Activated naive CD4-positive, alpha-beta T cell treated with anti-CD3 and anti-CD28 coated beads, Interleukin-2, amount 50 U/mL, for 72 hours (primary cell): ENCODE measurements around the gene TCF20. TPM values are rescaled to one million over a fixed set of nuclear protein-coding genes. Genes with fewer than 3 reads are reported as not detected.

Experiments
- ATAC-seq, 2 donors: fragments of 150-1000 bp; cut with Tn5 transposase; 2 replicates each; pipeline ENCODE4 v1.10.0; 2021; ENCODE audit warnings: mild to moderate bottlenecking in 2 of 2, moderate library complexity in 2 of 2
- DNase-seq, 2 donors: peaks; one replicate each; pipeline ENCODE4 v3.0.0; 2021 to 2022; ENCODE audit warnings: low spot score in 2 of 2
- H3K27ac Mint-ChIP-seq, 2 donors: one replicate each; pipeline ENCODE4 v1.8.0; 2022; ENCODE audit warnings: mild to moderate bottlenecking in 2 of 2, mixed read lengths in 2 of 2
- H3K36me3 Mint-ChIP-seq, 2 donors: one replicate each; pipeline ENCODE4 v1.8.0; 2022; ENCODE audit warnings: mixed read lengths in 2 of 2
- H3K9me3 Mint-ChIP-seq, 2 donors: one replicate each; pipeline ENCODE4 v1.8.0; 2022; ENCODE audit warnings: mixed read lengths in 2 of 2
- total RNA-seq, 2 donors: library from RNA; stranded (reverse); gene quantifications; one replicate each; pipeline ENCODE4 v1.2.3, GENCODE V29; 2022

Gene TCF20
- total RNA-seq, 2 donors from 2014 or later, result 68.9 to 75.0 TPM

DNA sequence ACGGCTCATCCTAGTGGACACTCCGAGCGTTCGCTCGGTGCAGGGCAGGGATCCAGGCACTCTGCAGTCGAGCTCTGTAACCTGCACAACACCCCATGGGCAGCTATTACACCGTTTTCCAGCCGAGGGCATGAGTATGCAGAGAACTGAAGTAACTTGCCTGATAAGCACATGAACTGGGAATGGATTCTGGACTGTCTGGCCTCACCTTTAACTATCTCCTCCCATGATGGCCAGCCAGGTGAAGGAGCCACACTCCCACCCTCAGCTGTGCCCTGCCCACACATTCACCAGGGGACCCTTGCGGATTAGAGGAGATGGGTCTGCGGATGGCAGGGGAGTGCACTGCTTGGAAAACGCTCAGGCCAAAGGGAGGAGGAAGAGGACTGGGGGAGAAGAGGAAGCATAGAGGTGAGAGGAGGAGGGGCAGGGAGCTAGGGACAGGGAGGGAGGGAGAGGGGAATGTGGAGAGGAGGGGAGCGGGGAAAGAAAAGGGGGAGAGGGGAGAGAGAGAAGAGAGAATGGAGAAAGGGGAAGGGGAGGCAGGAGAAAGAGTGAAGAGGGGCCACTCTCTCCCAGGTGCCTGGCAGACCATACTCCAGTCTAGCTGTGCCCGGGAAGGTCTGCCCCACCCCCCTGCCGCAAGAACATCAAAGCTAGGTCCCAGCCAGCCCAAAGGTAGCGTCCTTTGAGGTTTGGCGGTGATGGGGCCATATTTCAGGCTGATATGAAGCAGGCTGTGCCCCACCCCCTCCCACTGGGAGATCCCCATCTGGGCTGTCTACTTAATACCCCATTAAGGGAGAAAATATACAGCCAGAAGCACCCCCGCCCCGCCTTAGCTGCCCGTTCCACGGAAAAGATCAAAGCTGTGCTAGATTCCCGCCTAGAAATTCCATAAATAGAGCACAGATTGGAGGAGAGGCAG is 33.2 kb upstream of the TCF20 start:
- Mint-ChIP-seq H3K36me3 (no peaks in the 10 kb centered on the region), H3K9me3 (no peaks in the 10 kb centered on the region), H3K27ac (peak overlapping the region in 1 of 2 donors; percentile 58)
- no peak for ATAC-seq
- DNase-seq, result no peak

DNA sequence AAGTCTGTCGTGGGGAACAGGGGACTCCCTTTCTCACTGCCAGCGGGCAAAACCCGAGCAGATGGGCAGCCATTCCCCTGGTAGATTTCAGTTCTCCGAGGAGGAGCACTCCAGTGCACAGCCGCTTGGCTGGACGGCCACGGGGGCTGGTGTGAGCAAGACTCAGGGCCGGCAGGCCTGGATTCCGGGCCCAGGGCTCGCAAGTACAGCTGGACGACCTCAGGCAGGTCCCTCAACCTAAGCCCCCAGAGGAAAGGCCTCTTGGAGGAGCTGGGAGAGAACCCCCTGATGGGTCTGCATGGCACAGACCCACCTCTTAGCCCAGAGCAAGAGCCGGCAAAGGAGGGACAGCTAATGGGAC is 31.3 kb upstream of the TCF20 start:
- no peaks in the 10 kb centered on the region for H3K36me3 Mint-ChIP-seq
- DNase-seq (no peak), ATAC-seq (no peak)
- no peaks in the 10 kb centered on the region for H3K9me3 Mint-ChIP-seq
- no peak overlapping the region for H3K27ac Mint-ChIP-seq

DNA sequence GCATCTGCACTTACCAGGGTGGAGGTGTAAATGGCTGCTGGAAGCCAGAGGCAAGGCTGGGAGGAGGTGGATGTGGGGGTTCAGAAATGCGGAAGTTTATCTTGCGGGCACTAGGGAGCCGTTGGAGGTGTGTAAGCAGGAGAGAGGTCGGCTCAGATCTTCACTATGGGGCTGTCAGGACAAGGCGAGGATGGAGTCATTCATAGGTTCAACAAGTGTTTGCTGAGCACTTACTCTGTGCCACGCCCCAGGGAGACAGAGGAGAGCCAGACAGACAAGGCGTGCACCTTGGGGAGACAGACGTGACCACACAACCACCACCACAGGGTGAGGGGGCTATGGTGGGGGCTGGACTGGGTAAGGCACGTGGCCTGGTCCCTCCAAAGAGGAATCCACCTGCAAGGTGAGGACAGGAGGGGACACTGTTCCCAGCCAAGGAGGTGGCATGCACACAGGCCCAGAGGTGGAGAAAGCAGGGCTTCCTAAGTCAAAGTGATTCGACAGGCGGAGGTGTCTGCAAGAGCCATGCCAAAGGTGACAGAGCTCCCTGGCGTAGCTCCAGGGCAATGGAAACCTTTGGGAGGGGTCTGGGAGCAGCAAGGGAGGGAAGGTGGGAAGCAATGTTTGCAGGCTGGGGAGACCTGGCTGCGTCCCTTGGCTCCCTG is 30.8 kb upstream of the TCF20 start:
- Mint-ChIP-seq H3K9me3 (no peaks in the 10 kb centered on the region), H3K27ac (peak overlapping the region; percentile 52 to 76), H3K36me3 (no peaks in the 10 kb centered on the region)
- ATAC-seq, result peak in 1 of 2 donors; percentile 32
- DNase-seq, result no peak

DNA sequence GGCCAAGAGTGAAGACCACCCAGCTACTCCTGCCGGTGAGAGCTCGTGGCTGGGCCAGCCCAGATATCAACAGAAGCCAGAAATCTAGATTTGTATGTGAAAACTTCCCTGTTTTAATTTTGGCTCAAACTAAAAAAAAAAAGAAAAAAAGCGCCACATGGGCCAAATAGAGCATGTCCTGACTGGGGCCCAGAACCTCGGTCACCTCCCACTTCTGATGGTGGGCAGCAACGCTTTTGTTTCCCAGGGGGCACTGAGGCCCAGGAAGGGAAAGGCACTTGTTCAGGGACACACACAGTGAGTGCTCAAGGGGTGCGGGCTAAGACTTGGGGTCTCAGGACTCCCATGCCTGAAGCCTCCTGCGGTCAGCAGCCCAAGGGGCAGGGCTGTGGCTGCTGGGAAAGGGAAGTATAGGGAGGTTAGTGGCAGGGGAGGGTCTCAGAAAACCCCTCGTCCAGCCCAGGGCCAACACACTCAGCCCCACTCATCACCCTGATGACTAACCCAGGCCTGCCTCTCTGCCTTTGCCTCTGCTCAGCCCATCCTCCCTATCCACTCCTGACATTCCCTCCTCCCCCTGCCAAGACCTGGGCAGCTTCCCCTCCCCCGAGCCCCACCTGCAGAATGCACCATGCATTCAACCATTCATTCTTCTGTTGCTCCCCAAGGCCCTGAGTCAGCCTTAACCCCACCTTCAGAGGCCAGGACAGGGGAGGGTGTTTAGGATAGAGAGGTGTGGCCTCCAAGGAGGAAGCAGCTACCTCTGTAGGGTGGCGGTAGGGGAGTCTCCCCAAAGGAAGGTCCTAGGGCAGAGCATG is 30.0 kb upstream of the TCF20 start:
- ATAC-seq, result peak; percentile 85 to 87
- peak overlapping the region; percentile 52 to 76 for H3K27ac Mint-ChIP-seq
- DNase-seq, result peak in 1 of 2 donors; percentile 36
- H3K36me3 Mint-ChIP-seq, result no peaks in the 10 kb centered on the region
- H3K9me3 Mint-ChIP-seq, result no peaks in the 10 kb centered on the region

DNA sequence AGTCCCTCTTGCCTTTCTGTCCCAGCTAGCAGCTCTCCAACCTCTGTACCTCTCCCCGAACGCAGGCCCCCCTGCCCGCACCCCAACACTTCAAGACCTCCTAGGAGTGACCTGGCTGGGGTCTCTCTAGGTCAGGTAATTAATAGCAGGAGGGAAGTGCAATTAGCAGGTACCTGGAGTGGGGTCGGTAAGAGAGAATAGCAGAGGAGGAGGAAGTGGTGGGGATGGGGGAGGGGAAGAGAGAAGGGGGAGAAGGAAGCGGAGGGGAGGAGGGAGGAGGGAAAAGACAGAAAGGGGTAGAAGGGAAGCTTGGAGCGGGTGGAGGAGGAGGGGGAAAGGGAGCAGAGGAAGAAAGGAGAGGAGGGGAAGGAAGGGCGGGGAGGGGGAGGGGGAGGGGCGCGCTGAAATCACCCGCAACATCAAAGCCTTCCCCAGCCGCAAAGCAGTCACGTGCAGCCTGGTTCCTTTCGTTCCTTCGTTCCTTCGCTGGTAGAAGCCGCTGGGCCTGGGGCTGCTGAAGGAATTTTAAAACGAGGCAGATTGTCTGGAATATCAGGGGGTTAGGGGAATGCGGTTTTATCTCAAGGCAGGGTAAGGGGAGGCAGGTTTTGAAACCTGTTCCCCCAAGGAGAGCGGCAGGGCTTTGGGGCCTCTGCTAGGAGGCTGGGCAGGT is 29.3 kb upstream of the TCF20 start:
- H3K27ac Mint-ChIP-seq, result peak overlapping the region; percentile 9 to 76
- no peak for DNase-seq
- no peaks in the 10 kb centered on the region for H3K36me3 Mint-ChIP-seq
- no peaks in the 10 kb centered on the region for H3K9me3 Mint-ChIP-seq
- no peak for ATAC-seq

DNA sequence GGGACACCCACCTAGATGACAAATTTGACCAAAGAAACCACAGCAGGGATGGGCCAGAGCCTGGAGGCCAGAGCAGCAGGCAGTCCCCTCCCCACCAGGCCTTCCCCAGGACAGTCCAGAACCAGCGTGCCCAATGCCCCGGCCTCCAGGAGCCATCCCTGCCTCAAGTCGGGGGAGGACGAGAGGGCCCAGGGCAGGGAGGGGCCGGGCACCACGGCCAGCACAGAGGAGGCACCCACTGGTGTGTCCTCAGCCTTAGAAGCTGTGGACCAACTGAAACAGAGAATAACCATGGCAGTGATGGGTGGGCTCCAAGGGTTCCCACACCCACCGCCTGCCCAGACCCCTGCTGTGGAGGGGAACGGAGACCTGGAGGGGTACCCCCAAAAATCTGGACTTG is 28.3 kb upstream of the TCF20 start:
- DNase-seq (no peak), ATAC-seq (no peak)
- Mint-ChIP-seq H3K9me3 (no peaks in the 10 kb centered on the region), H3K27ac (no peak overlapping the region), H3K36me3 (no peaks in the 10 kb centered on the region)

DNA sequence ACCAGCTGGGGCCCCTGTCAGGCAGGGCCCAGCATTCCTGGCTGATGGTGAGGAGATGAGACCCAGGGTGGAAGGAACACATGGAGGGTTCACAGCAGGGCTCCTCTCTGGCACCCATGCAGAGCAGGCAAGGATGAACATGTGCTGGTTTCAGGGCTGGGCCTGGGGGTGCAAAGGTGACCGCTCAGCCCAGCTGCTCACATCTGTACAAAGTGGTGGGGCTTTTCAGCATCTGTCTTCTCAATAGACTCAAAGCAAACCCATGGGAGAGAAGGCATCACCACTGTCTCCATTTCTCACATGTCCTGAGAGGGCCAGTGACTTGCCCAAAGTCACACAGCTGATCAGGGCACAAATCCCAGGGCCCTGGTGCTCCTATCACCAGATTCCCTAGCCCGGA is 27.3 kb upstream of the TCF20 start:
- DNase-seq, result no peak
- H3K36me3 Mint-ChIP-seq, result no peaks in the 10 kb centered on the region
- H3K9me3 Mint-ChIP-seq, result no peaks in the 10 kb centered on the region
- peak overlapping the region in 1 of 2 donors; percentile 13 for H3K27ac Mint-ChIP-seq
- no peak for ATAC-seq

DNA sequence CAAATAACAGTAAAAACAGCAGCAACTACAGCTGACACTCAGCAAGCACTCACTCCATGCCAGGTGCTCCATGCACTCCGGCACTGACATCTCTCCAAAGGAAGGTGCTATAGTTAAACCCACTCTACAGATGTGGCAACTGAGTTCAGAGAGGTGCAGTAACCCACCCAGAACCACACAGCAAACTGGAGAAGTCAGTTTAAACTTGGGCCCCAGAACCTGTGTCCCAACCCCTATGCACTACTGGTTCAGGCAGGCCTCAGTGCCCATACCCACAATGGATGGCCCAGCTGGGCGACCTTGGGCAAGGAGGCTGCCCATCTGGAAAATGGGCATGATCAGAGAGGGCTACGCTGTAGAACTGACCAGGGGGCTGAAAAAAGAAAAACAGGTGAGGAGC is 26.4 kb upstream of the TCF20 start:
- no peak for DNase-seq
- Mint-ChIP-seq H3K36me3 (no peaks in the 10 kb centered on the region), H3K9me3 (no peaks in the 10 kb centered on the region), H3K27ac (peak overlapping the region; percentile 13 to 44)
- no peak for ATAC-seq

DNA sequence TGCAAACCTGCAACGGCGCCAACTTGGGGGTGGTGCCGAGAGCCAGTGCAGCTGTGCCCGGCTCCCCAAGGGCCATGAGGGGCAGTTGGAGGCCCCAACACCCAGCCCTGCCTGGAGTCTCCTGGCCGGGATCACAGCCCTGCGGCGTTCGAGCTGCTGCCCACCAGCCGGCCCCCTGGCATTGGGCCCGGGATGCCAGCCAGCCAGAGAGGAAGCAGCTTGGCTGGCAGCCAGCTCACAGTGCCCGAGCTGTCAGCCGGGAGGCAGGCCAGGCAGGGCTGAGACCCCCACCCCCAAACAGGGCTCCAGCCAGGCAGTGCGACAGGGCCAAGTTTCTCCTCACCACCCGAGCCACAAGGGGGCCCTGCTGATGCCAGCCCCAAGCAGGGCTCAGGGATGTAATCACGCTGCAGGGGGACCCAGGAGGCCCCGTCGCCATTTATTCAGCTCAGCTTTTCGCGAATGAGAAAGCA is 26.0 kb upstream of the TCF20 start:
- ATAC-seq (no peak), DNase-seq (no peak)
- H3K27ac Mint-ChIP-seq, result no peak overlapping the region
- H3K36me3 Mint-ChIP-seq, result no peaks in the 10 kb centered on the region
- H3K9me3 Mint-ChIP-seq, result no peaks in the 10 kb centered on the region

DNA sequence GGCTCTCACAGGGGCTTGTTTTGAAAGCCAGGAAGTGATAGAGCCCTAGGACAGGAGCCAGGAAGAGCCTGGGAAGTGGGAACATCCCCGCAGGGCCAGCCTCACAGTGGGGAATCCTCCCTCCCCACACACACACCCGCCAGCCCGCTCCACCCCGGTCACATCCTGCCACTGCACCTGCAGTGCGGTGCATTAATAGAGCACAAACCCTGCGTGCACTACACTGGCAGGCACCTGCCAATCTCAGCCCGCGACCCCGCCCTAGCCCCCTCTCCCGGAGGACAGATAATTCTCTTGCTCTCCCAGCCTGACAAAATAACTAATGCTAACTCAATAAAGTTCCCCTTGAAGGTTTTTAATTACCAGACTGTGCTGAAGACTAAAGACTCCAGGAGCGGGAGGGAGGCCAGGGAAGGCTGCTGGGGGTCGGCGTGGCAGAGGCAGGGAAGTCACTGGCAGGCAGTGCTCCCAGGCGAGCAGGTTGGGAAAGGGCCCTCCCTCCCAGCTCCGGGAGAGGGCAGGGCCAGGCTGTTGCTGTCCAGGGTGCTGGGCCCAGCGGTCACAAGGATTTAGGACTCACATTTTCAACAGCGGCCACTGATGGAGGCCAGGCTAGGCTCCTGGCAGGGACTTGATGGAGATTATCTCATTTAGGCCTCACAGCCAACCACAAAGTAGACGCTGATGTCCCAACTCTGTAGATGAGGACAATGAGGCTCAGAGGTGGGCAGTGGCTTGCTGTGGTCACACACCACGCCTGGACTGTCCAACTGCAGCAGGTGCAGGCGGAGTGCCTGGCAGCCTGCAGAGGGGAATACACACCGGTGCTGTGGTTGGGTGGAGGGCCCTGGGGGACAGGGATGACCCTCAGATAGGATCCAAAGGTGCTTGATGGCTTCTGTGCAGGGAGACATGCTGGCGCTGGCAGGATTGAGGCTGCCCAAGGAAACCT is 23.9 kb upstream of the TCF20 start:
- ATAC-seq (peak in 1 of 2 donors; percentile 50), DNase-seq (no peak)
- H3K36me3 Mint-ChIP-seq, result no peaks in the 10 kb centered on the region
- no peaks in the 10 kb centered on the region for H3K9me3 Mint-ChIP-seq
- peak overlapping the region in 1 of 2 donors; percentile 37 for H3K27ac Mint-ChIP-seq

DNA sequence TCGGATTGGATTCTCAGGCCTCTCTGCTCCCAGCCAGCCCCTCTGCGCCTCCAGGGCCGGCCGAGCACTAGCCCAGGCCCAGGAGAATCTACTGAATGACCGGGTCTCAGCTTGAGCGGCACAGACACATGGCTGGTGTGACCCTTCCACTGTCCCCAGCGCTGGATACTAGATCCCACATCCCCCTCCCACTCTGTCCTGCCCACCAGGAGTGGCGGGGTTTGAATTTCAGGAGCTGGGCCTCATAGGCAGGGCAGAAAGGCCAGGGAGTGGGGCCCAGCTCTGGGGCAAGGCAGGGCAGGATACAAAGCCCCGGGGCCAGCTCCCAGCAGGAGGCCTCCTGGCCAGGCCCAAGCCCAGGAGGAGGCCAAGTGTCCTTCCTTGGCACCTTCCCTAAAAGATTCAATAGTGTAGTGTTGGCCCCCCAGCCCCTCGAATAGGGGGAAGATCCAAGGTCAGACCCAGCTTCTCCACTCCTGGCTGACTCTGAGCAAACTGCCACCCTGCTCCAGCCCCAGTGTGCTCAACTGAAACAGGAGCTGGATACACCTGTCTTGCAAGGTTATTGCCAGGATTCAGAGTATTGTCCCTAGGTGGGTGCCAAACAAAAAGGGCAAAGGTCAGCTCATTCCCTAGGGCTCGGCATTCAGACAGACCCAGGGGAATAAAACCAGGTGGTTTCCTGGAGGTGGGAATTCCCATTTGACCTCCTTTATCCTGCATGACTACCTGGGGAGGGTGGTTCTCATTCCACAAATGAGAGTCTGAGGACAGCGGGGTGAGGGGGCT is 22.5 kb upstream of the TCF20 start:
- ATAC-seq (no peak), DNase-seq (no peak)
- Mint-ChIP-seq H3K27ac (peak overlapping the region in 1 of 2 donors; percentile 37), H3K36me3 (no peaks in the 10 kb centered on the region), H3K9me3 (no peaks in the 10 kb centered on the region)

DNA sequence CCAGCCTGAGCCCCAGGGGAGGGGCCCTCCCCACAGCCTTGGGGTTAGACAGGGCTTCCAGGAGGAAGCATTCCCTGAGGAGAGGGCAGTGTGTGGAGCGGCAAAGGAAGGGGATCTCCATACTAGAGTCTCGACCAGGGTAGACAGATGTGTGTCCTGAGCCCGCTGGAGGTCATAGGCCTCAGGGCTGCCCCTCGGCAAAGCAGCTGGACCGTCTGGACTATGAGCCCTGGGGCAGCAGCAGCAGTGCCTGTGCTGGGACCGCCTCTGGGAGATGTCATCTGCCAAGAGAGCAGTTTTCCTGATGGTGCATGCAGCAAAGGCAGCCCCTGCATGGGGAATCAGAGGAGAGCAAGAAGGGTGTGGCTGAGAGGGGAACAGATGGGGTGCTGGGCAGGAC is 20.8 kb upstream of the TCF20 start:
- H3K36me3 Mint-ChIP-seq, result no peaks in the 10 kb centered on the region
- H3K27ac Mint-ChIP-seq, result peak overlapping the region in 1 of 2 donors; percentile 36
- no peaks in the 10 kb centered on the region for H3K9me3 Mint-ChIP-seq
- DNase-seq (no peak), ATAC-seq (no peak)

DNA sequence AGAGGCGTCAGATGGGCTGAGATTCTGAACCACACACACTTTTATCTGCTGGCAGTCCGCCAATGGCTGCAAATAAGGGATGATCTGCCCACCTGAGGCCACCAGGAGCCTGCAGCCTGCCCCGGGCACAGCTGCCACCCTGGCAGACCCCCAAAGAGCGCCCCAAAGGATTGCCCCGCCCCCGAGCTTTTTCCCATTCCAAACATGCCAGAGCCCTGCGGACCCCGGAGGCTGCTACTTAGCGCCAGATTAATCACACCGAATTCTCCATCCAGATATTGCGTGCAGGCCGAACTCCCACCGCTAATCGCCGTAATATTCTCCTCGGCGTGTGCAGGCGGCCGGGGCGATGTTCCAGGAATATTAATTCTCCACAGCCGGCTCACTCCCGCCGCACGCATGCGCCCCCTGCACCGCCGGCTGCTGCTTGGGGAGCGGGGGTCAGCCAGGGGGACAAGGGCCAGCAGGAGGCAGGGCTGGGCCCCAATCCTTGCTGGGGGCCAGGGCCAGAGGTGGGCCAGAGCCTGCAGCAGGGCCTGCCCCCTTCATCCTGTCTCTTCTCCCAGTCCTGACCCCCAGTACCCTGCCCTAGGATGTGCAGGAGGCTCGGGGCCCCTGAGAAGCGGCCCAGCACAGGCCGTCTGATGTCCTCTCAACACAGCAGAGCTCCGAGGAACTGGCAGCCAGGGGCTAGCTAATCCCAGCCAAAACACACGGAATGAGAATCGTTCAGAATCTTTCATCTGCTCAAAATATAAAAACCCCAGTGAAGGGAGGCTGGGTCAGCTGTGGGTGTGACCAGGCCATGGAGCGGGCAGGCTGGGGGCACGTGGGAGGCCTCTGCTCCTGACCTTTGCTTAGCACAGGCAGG is 19.5 kb upstream of the TCF20 start:
- DNase-seq (no peak), ATAC-seq (no peak)
- Mint-ChIP-seq H3K9me3 (no peaks in the 10 kb centered on the region), H3K36me3 (no peaks in the 10 kb centered on the region), H3K27ac (no peak overlapping the region)

DNA sequence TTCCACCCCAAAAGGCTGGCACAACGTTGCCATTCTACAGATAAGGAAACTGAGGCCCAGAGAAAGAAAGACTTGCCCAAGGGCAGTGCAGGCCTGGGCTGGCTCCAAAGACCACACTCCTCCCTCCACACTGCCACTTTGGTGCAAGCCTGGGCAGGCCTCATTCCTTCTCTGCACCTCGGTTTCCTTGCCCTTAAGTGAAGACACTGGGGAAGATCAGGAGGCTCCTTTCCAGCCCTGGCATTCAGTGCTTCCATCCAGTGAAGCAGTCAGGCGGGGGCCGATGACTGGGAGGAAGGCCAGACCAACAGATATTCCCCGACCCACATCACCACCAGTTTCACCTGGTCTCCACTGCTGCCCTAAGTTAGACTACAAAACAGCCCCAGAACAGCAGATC is 18.3 kb upstream of the TCF20 start:
- no peaks in the 10 kb centered on the region for H3K36me3 Mint-ChIP-seq
- H3K27ac Mint-ChIP-seq, result no peak overlapping the region
- ATAC-seq, result no peak
- DNase-seq, result no peak
- no peaks in the 10 kb centered on the region for H3K9me3 Mint-ChIP-seq
